Dendritic cell treated with granulocyte-macrophage colony-stimulating factor and Interleukin-4, amounts not matched to agents 40 ng/mL and 50 ng/mL, for 4 days (primary cell): ENCODE measurements around the gene CYP4F2.
"Not testable (repeated sequence)": the region's sequence is repeated elsewhere in the genome, so short reads cannot be mapped to it uniquely, and the experiment has no call there.

Source experiments
- H3K27ac Mint-ChIP-seq: one replicate; pipeline ENCODE4 v1.8.0; 2022; ENCODE audit warnings: mild to moderate bottlenecking, mixed read lengths
- H3K27me3 Mint-ChIP-seq: one replicate; pipeline ENCODE4 v1.8.0; 2022; ENCODE audit warnings: mild to moderate bottlenecking, mixed read lengths
- H3K36me3 Mint-ChIP-seq: one replicate; pipeline ENCODE4 v1.8.0; 2022; ENCODE audit warnings: low read depth, mixed read lengths
- H3K4me1 Mint-ChIP-seq: one replicate; pipeline ENCODE4 v1.8.0; 2022; ENCODE audit warnings: low read depth, mixed read lengths
- H3K4me3 Mint-ChIP-seq: one replicate; pipeline ENCODE4 v1.8.0; 2022; ENCODE audit warnings: mild to moderate bottlenecking, moderate library complexity, mixed read lengths
- H3K9me3 Mint-ChIP-seq: one replicate; pipeline ENCODE4 v1.8.0; 2022; ENCODE audit warnings: mixed read lengths
- intact Hi-C: fragments of 100-400 bp; cut with micrococcal nuclease; formaldehyde crosslinking; loops from one replicate; pipeline ENCODE4 v1.15.0; 2022

CYP4F2 gene

GRCh38 chr19:15919243-15919642 is 21.4 kb upstream of the CYP4F2 start:
- H3K4me3 Mint-ChIP-seq = no peak overlapping the region
- H3K27me3 Mint-ChIP-seq = peaks cover 9% of the 10 kb centered on the region
- no peaks in the 10 kb centered on the region for H3K36me3 Mint-ChIP-seq
- peaks cover 13% of the 10 kb centered on the region for H3K9me3 Mint-ChIP-seq
- no peaks in the 10 kb centered on the region for H3K4me1 Mint-ChIP-seq
- H3K27ac Mint-ChIP-seq = no peak overlapping the region
- intact Hi-C loops = no loop called here

DNA sequence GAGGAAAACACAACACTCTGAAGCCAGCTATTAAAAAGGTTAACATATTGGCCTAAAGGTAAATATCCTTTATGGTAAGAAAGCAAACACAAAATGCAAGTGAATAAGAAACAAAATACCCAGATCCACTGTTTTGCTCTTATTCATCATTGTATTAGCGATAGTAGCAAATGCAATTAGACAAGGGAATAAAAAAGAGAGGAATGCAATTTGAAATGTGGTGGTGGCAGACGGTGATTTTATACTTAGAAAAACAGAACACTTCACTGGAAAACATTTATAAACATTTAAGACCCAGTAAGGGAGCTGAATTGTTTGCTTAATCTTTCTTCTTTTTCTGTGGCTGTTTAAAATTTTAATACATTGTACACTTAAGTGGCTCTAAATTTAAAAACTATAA is 17.2 kb upstream of the CYP4F2 start:
- Mint-ChIP-seq H3K4me3 (no peak overlapping the region), H3K36me3 (no peaks in the 10 kb centered on the region), H3K27ac (no peak overlapping the region), H3K4me1 (peaks cover 20% of the 10 kb centered on the region), H3K27me3 (peaks cover 16% of the 10 kb centered on the region), H3K9me3 (peaks cover 13% of the 10 kb centered on the region)
- intact Hi-C loops = no loop called here

DNA sequence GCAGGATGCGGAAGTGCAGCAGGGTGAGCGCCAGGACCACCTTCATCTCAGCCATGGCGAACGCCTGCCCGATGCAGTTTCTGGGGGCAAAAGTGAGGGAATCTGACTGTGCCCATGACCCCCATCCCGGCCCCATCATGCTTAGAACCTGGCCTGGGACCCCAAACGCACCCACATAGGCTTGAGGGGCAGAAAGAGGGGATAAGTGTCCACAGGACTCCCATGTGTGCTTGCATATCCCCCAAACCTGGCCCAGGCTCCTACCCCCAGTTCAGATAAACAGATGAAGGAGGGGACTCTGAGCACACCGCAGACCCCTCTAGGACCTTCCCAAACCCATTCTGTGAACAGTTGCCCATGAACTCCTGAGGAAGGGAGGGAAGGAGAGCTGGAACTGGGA is 16.0 kb upstream of the CYP4F2 start:
- intact Hi-C loops = no loop called here
- H3K4me1 Mint-ChIP-seq = peaks cover 20% of the 10 kb centered on the region
- peaks cover 16% of the 10 kb centered on the region for H3K27me3 Mint-ChIP-seq
- no peak overlapping the region for H3K4me3 Mint-ChIP-seq
- H3K36me3 Mint-ChIP-seq = no peaks in the 10 kb centered on the region
- H3K9me3 Mint-ChIP-seq = peaks cover 13% of the 10 kb centered on the region
- no peak overlapping the region for H3K27ac Mint-ChIP-seq

GRCh38 chr19:15913384-15913783 is 15.5 kb upstream of the CYP4F2 start:
- Mint-ChIP-seq H3K27ac (no peak overlapping the region), H3K4me3 (no peak overlapping the region), H3K36me3 (no peaks in the 10 kb centered on the region), H3K4me1 (peaks cover 20% of the 10 kb centered on the region), H3K27me3 (peaks cover 16% of the 10 kb centered on the region), H3K9me3 (peaks cover 13% of the 10 kb centered on the region)
- intact Hi-C loops = no loop called here

DNA sequence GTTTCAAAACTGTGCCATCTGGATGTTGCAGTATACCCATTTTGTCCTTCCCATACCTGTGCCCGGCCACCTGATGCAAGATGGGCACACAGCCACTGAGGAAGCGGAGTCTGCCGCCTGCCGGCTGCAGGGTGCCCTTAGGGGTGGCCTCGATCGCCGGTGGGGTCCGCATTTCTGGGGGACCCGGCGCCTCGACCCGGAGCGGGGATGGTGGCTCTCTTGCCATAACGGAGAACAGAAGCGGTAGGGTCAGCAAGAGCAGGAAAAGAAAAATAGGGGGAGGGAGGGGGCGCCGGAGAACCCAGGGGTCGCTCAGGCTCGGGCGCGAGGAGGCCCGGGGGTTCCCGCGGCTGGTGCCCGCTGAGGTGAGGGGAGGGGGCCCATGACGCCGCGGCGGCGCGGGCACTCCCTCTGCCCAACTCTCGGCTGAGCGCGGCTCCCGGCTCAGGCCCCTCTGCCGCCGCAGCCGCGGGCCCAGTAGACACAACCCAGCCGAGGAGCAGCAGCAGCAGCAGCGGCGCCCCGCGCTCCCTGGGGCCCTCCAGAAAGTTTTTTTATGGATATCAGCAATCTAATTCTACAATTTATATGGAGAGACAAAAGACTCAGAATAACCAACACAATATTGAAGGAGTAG is 13.8 kb upstream of the CYP4F2 start:
- H3K36me3 Mint-ChIP-seq = no peaks in the 10 kb centered on the region
- peaks cover 13% of the 10 kb centered on the region for H3K9me3 Mint-ChIP-seq
- H3K27ac Mint-ChIP-seq = no peak overlapping the region
- peaks cover 16% of the 10 kb centered on the region for H3K27me3 Mint-ChIP-seq
- H3K4me1 Mint-ChIP-seq = peaks cover 20% of the 10 kb centered on the region
- peak overlapping the region; percentile 64 for H3K4me3 Mint-ChIP-seq
- intact Hi-C loops = no loop called here

DNA sequence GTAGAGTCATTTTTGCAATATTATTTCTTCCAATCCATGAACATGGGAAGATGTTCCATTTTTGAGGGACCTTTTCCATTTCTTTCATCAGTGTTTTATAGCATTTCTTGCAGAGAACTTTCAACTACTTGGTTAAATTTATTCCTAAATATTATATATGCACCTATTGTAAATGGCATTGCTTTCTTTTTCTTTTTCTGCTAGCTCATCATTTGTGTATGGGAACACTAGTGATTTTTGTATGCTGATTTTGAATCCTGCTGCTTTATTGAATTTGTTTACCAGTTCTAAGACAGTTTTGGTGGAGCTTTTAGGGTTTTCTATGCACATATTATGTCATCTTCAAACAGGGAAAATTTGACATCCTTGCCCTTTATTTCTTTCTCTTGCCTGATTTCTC is 7.2 kb upstream of the CYP4F2 start:
- Mint-ChIP-seq H3K36me3 (no peaks in the 10 kb centered on the region), H3K4me3 (no peak overlapping the region), H3K9me3 (peaks cover 14% of the 10 kb centered on the region), H3K4me1 (peaks cover 4% of the 10 kb centered on the region), H3K27ac (no peak overlapping the region), H3K27me3 (peaks cover 4% of the 10 kb centered on the region)
- intact Hi-C loops = loop anchor here (2.0 kb wide), 1 partner anchor 18 kb away; no protein-coding TSS in a partner anchor

- H3K4me1 Mint-ChIP-seq, H3K27me3 Mint-ChIP-seq, H3K27ac Mint-ChIP-seq, intact Hi-C loops, H3K4me3 Mint-ChIP-seq, H3K36me3 Mint-ChIP-seq: not testable (repeated sequence)
- peaks cover 14% of the 10 kb centered on the region for H3K9me3 Mint-ChIP-seq
Observed at GRCh38 chr19:15902898-15903297, 5.0 kb upstream of the CYP4F2 start.

GRCh38 chr19:15902254-15902653 is 4.4 kb upstream of the CYP4F2 start:
- Mint-ChIP-seq H3K9me3 (peaks cover 14% of the 10 kb centered on the region), H3K4me1 (peaks cover 9% of the 10 kb centered on the region), H3K27ac (no peak overlapping the region), H3K36me3 (no peaks in the 10 kb centered on the region), H3K4me3 (no peak overlapping the region), H3K27me3 (peaks cover 9% of the 10 kb centered on the region)
- intact Hi-C loops = no loop called here

GRCh38 chr19:15900504-15900903 is 2.6 kb upstream of the CYP4F2 start:
- peaks cover 17% of the 10 kb centered on the region for H3K4me1 Mint-ChIP-seq
- H3K27me3 Mint-ChIP-seq = peaks cover 9% of the 10 kb centered on the region

DNA sequence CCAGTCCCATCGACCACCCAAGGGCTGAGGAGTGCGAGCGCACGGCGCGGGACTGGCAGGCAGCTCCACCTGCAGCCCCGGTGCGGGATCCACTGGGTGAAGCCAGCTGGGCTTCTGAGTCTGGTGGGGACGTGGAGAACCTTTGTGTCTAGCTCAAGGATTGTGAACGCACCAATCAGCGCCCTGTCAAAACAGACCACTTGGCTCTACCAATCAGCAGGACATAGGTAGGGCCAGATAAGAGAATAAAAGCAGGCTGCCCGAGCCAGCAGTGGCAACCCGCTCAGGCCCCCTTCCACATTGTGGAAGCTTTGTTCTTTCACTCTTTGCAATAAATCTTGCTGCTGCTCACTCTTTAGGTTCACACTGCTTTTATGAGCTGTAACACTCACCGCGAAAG is 2.2 kb upstream of the CYP4F2 start:
- intact Hi-C loops, H3K36me3 Mint-ChIP-seq, H3K27ac Mint-ChIP-seq, H3K27me3 Mint-ChIP-seq: not testable (repeated sequence)
- Mint-ChIP-seq H3K9me3 (peaks cover 11% of the 10 kb centered on the region), H3K4me1 (peaks cover 17% of the 10 kb centered on the region), H3K4me3 (peak overlapping the region; percentile 35)

More at GRCh38 chr19:15900504-15900903, 2.6 kb upstream of the CYP4F2 start:
- H3K27ac Mint-ChIP-seq = no peak overlapping the region
- no peaks in the 10 kb centered on the region for H3K36me3 Mint-ChIP-seq
- peak overlapping the region; percentile 22 for H3K4me3 Mint-ChIP-seq
- peaks cover 14% of the 10 kb centered on the region for H3K9me3 Mint-ChIP-seq
- intact Hi-C loops = no loop called here

GRCh38 chr19:15899561-15899960 is 1.7 kb upstream of the CYP4F2 start:
- H3K9me3 Mint-ChIP-seq, H3K36me3 Mint-ChIP-seq, H3K27ac Mint-ChIP-seq, H3K27me3 Mint-ChIP-seq, intact Hi-C loops: not testable (repeated sequence)
- H3K4me1 Mint-ChIP-seq = peaks cover 17% of the 10 kb centered on the region
- peak overlapping the region; percentile 35 for H3K4me3 Mint-ChIP-seq

DNA sequence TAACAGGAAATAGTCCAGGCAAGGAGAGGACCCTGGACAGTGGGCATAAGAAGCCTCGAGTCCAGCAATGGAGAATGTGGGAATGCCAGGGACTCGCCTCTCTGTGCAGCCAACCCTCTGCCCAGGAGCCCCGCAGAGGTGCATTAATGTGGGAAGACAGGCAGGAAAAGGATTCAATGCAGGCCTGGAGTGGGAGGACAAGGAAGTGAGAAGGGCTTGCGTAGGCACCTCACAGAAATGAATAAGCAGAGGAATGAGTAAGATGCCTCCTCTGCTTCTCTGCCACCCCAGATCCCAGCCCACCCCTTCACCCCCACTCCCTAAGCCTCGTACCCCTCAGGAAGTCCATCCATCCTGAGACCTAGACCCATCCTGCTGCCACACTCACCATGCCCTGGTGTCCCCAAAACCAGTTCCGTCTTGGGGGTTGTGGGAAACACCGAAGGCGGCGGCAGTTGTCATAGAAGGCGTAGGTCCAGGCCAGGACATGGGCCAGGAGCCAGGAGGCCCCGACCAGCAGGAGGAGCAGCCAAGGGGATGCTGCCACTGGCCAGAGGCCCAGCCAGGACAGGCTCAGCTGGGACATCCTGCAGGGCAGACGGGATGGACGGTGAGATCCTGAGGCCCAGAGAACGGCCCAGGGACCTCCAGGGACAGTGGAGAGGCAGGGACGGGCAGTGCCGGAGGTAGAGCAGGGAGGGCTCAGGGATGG is 692 bp downstream of the CYP4F2 start:
- H3K27ac Mint-ChIP-seq = no peak overlapping the region
- peaks cover 9% of the 10 kb centered on the region for H3K27me3 Mint-ChIP-seq
- intact Hi-C loops = no loop called here
- H3K4me3 Mint-ChIP-seq = no peak overlapping the region
- no peaks in the 10 kb centered on the region for H3K9me3 Mint-ChIP-seq
- peaks cover 17% of the 10 kb centered on the region for H3K4me1 Mint-ChIP-seq
- no peaks in the 10 kb centered on the region for H3K36me3 Mint-ChIP-seq

DNA sequence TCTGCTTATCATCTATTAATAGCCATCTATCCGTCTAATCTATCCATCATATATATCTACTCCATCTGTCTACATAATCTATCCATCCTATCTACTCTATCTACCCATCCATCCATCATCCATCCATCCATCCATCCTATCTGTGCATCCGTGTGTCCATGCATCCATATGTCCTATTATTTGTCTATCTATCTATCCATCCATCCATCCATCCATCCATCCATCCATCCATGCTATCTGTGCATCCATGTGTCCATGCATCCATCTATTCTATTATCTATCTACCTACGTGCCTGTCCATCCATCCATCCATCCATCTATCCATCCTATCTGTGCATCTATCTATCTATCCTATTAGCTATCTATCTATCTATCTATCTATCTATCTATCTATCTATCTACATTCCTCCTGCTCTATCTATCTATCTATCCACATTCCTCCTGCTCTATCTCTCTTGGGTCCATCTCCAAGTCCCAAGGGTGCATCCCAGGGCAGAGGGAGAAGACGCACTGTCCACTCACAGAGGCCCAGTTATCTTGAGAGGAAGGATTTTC is 1.9 kb downstream of the CYP4F2 start:
- Mint-ChIP-seq H3K27ac (no peak overlapping the region), H3K27me3 (peaks cover 9% of the 10 kb centered on the region), H3K9me3 (no peaks in the 10 kb centered on the region), H3K36me3 (no peaks in the 10 kb centered on the region), H3K4me1 (peaks cover 17% of the 10 kb centered on the region), H3K4me3 (no peak overlapping the region)
- intact Hi-C loops = no loop called here

- Mint-ChIP-seq H3K4me1 (peaks cover 11% of the 10 kb centered on the region), H3K4me3 (no peak overlapping the region), H3K27me3 (peaks cover under 1% of the 10 kb centered on the region), H3K27ac (no peak overlapping the region), H3K36me3 (no peaks in the 10 kb centered on the region), H3K9me3 (no peaks in the 10 kb centered on the region)
- intact Hi-C loops = no loop called here
Observed at GRCh38 chr19:15894359-15894758, 3.5 kb downstream of the CYP4F2 start.
